NCI-H446 (cell line): ENCODE measurements around the gene ZMIZ2.
"Not testable (repeated sequence)": the region's sequence is repeated elsewhere in the genome, so short reads cannot be mapped to it uniquely, and the experiment has no call there.

Experiments used
- DNase-seq, 2 experiments: peaks; one replicate each; lab custom pipeline; 2025; lab: John Stamatoyannopoulos, UW

Gene ZMIZ2

DNA sequence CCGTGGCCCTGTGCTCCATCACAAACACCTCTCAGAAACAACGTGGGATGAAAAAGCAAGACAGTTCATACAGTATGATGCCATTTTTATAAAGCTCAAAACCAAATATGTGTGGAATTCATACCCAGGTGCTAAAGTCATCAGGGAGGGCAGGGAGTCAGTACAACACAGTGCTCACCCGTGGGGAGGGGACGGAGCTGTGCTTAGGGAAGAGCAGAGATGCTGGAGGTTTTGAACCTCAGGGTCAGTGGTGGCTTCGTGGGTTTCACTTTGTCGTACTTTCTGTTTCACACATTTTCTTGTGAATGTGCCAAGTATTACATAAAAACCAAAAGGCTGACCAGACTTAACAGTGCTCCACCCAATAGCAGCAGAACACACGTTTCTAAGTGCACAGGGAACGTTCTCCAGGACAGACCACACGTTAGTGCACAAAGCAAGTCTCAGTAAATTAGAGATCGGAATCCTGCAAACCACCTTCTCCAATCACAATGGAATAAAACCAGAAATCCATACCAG lies 21.2 kb downstream of the ZMIZ2 start:
- DNase-seq = no peak

DNA sequence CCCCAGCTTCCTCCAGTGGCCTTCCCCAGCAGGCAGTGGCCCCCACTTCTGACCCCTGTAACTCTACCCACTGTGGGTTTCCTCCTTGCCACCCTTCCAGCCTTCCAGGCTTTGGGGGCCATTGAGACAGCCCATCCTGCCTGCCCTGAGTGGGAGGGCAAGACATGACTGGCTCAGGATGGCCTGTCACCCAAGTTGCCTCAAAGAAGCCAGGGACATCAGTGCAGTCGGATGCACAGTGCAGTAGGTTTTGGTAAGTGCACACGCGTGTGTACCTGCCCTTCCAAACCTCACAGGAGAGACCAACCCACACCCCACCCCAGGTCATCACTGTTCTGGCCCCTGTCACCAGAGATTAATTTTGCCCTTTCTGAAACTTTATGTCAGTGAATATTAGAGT lies 22.7 kb downstream of the ZMIZ2 start:
- no peak for DNase-seq

DNA sequence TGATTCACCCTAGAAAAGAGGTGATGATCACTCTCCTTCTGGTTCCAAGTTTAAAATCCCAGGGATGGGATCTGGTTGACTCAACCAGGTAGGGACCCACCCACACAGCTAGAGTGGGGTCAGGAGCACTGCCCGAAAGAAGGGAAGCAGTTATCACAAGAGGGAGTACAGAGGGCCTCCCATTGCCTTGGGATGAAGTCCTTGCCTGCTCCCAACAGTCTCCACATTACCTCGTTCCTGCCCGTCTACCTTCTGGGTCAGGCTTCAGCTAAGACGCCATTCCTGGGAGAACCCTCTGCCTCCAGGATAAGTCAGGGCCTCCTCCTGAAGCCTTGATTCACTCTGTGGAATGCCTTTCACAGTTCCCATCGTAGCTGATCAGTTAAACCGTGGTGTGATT lies 23.8 kb downstream of the ZMIZ2 start:
- DNase-seq = no peak

DNA sequence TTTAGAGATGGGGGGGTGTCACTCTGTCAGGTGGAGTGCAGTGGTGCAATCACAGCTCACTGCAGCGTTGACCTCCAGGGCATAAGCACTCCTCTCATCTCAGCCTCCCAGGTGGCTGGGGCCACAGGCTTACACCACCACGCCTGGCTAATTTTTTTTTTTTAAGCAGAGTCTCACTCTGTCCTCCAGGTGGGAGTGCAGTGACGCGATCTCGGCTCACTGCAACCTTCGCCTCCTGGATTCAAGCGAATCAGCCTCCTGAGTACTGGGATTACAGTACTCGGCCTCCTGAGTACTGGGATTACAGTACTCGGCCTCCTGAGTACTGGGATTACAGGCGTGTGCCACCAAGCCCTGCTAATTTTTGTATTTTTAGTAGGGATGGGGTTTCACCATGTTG lies 24.2 kb downstream of the ZMIZ2 start:
- no peak for DNase-seq

DNA sequence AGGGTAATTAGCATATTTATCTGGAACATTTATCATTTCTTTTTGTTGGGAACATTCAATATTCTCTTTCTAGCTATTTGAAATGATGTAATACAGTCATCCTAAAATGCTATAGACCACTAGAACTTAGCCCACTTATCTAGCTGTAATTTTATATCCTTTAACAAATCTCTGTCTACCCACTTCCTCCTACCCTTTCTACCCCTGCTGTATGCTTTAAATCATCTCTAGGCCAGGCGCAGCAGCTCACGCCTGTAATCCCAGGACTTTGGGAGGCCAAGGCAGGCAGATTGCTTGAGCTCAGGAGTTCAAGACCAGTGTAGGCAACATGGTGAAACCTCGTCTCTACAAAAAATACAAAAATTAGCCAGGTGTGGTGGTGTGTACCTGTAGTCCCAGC lies 25.8 kb downstream of the ZMIZ2 start:
- DNase-seq = not testable (repeated sequence)

DNA sequence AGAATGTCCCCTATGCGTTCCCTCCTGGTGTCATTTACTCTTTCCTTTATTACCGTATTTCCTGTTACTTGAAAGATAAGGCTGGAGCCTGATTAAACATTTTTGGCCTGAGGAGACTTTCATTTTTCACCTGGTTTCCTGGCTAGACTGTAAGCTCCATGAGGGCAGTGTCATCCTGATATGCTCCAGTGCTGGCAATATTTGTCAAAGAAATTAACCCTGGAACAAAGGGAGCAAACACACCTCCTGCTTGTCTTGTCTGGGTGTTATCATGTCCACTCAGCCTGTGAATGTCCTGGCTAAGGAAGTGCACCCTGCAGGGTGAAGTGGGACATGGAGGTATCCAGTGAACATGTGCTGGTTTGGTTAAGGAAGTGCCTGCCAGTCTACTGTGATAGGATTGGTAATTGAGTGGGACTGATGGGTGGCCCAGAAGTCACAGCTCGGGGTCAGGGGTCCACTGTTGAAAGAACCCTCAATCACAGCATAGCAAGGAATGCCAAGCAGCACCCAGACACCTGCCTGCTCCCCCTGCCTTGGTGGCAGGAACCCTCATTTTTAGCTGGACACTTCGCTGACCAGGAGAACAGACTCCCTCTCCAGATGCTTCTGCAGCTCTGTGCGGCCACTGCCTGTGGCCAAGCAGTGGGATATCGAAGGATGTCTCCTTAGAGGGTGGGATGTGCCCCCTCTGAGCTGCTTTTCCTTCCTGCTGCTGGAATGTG lies 26.9 kb downstream of the ZMIZ2 start:
- no peak for DNase-seq

DNA sequence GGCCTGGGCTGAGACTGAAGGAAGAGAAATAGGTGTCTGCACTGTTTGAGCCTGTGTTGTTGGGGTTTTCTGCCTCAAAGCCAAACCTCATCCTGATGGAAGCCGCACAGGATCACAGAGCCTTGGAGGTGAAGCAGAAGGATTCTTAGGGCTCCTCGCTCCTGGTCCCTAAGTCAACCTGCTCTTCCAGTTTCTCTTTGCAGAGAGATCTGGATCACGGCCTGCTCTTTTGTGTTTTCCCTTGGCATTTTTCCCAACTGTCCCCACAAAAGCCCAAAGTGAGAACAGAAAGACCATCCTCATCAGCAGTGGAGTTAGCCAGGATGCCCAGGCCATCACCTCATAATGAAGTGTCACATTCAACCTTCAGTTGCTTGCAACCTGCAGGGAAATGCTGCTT lies 27.6 kb downstream of the ZMIZ2 start:
- DNase-seq = no peak

DNA sequence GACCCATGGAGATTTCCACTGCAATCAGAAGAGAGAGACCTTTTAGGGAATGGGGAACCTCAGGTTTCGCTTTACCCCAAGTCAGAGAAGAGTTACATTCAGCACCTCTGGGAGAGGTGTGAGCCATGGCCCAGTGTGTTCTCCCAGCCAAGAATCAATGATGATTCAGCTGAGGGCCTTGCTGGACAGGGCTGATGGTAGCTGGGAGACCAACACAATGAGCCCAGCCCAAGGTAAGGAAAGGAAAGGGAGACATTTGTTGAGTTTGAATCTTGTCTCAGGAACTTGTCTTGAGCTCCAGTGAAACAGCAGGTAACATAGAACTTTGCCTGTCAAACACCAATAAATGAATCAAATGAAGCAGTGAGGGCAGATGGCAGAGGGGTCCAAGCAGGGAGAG lies 33.8 kb downstream of the ZMIZ2 start:
- no peak for DNase-seq

DNA sequence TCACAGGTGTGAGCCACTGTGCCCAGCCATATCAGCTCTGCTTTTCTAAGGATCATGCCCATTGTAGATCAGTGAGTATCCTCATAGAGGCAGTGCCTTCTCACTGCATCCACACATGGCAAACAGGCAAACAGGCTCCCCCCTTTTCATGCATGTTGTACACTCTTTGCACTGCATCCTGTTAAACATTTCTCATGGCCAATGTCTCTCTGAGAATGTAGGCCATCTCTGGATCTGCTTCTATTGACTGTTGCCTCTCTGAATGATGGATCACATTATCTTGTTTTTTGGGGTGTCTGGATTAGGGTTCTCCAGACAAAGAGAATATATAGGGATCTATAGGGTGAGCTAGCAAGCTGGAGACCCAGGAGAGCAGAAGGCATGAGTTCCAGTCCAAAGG lies 34.8 kb downstream of the ZMIZ2 start:
- DNase-seq = no peak

DNA sequence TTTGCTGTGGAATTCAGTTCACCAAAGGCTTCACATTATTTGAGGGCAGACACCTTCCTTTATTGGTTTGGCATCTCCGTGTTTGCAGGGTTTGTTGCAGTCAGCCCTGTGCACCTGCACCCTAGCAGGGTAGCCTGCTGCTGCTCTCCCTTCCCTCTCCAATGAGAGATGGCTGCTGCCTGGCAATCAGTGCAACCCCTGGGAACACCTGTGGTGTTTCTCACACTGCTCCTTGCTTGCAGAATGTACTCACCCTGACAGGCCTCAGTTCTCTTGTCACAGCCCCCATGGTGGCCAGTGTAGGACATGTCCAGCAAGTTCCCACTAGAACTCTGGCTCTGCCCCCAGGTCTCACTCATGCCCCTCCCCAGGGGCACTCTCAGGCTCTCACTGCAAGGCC lies 35.7 kb downstream of the ZMIZ2 start:
- DNase-seq = no peak

DNA sequence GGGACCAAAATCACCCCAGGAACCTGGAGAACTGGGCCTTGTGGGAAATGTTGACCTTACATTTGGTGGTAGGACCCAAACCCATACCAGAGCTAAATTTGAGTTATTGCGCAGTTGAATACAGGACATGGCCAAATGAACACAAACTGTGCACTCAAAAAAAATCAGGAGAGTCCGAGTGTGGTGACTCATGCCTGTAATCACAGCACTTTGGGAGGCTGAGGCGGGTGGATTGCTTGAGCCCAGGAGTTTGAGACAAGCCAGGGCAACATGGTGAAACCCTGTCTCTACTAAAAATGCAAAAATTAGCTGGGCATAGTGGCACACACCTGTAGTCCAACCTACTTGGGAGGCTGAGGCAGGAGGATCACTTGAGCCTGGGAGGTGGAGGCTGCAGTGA lies 36.6 kb downstream of the ZMIZ2 start:
- DNase-seq = not testable (repeated sequence)

DNA sequence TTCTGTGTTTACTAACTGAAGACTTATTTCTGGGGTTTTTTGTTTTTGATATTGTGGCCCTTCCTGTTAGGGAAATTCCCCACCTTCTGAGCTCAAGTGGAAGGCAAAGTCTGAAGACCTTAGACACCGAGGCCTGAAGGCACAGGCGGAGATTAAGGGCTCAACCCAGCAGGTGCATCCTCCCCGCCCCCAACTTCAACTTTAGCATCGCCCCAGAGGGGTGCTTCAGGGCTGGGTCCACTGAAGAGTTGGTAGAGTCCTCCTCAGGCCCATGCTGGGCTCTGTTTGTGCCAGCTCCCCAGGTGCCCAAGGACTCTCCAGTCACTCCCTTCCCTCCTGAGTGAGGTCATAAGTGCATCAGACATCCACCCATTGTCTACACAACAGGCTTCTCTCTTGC lies 38.4 kb downstream of the ZMIZ2 start:
- DNase-seq = no peak

DNA sequence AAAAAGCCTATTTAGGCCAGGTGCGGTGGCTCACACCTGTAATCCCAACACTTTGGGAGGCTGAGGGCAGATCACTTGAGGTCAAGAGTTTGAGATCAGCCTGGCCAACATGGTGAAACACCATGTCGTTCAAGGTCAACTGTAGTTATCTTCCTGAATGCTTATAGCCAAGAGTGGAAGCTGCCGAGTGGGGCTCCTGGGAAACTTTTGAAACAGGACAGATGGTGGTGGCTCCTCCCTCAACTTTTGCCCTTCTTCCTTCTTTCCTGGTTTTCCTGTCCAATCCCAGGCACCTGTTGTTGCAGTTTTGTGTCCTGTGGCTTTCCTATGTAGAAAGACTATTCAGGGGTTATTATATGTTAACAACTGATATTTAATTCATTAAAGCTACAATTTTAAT lies 39.1 kb downstream of the ZMIZ2 start:
- DNase-seq = no peak

DNA sequence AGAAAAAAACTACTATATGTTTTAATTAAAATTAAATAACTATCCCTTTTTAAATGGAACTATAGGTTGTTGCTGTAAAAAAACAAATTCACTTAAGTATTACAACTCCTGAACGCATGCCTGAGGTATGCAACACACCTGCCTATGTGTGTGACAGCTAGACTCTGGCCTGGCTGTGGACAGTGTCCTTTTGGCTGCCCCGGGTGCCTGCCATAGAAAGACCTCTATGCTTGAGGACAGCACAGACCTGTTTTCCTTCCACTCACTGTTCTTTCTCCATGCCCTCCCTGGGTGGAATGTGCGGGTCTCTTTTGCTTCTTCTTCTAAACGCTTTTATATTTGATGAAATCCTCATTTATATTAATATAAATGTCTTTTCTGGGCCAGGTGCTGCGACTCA lies 41.3 kb downstream of the ZMIZ2 start:
- DNase-seq = no peak

DNA sequence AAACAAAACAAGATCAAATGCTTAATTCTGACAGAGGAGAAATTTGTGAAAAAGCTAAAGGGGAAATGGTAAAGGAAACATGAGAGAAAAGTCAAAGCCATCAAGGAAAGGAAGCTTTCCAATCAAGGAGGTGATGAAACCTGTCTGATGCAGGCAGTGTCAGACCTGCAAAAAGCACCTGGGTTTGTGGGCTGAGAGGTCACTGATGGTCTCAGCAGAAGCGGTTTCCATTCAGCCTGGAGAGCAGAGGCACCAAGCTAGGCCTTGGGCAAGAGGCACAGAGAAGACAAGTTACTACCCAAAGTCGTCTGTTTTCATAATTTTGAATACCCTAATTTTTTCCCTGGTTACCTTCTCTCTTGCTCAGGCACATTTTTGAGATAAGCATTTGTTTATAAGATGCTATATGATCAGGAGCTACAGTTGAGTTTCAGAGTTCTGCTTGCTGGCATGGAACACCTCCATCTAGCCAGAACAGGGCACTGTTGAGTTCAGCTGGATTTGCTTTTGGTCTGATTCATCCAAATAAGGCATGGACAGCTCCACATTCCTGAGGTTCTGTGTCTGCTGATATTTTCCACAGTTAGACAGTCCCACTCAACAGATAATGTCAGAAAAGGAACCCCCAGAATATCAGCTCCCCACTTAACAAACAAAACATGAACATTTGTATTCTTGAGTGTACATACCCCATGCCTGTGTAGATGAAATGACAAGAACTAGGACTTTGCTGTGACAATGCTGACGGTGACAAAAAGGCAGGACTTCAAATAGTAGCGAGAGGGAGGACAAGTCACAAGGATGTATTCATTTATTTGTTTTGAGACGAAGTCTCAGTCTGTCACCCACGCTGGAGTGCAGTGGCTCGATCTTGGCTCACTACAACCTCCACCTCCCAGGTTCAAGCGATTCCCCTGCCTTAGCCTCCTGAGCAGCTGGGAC lies 42.9 kb downstream of the ZMIZ2 start:
- no peak for DNase-seq

DNA sequence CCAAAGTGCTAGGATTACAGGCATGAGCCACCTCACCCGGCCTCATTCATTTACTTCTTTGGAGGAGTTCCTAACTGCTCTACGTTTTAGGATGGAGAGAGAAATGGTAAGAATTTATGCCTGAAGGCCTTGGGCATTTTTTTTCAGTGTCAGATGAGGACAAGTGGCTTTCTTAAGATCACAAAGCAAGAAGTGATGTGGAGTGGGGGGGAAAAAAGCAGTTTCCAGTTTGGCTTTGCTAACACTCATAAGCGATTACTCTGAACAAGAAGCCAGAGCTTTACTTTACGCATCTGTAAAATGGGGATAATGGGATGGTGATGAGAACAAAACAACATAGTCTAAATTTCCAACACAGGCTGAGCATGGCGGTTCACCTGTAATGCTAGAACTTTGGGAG lies 45.3 kb downstream of the ZMIZ2 start:
- DNase-seq = no peak

DNA sequence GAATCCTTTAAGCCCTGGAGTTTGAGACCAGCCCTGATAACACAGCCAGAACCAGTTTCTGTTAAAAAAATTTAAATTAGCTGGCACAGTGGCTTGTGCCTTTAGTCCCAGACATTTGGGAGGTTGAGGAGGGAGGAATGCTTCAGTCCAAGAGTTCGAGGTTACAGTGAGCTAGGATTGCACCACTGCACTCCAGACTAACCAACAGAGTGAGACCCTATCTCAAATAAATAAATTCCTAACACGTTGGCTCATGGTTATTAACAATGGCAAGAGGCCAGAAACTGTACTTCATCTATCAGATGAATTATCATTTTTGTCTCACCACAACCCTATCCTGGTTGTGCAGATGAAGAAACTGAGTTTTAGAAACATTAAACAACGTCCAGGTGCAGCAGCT lies 45.7 kb downstream of the ZMIZ2 start:
- no peak for DNase-seq

DNA sequence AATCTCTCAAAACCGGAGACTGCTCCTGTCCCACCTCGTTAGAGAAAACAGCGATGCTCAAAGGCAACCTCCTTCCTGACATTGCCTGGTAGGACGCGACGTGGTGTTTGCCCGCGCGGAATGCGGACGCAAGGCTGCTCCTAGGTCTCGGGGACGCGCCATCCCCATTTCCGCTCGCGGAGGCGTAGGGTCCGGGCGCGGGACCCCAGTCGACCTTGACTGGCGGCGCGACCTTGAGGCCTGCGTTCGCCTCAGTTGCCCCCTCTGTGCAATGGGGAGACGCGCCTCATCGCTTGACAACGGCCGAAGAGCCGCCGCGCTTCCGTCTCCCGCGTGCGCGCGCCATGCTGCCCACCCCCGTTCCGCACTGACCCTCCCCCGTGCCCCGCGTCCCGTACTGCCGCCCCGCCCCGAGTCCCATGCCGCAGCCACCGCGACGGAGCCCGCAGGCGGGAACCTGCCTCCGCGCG lies 47.4 kb downstream of the ZMIZ2 start:
- peak; percentile 70 to 89 for DNase-seq

DNA sequence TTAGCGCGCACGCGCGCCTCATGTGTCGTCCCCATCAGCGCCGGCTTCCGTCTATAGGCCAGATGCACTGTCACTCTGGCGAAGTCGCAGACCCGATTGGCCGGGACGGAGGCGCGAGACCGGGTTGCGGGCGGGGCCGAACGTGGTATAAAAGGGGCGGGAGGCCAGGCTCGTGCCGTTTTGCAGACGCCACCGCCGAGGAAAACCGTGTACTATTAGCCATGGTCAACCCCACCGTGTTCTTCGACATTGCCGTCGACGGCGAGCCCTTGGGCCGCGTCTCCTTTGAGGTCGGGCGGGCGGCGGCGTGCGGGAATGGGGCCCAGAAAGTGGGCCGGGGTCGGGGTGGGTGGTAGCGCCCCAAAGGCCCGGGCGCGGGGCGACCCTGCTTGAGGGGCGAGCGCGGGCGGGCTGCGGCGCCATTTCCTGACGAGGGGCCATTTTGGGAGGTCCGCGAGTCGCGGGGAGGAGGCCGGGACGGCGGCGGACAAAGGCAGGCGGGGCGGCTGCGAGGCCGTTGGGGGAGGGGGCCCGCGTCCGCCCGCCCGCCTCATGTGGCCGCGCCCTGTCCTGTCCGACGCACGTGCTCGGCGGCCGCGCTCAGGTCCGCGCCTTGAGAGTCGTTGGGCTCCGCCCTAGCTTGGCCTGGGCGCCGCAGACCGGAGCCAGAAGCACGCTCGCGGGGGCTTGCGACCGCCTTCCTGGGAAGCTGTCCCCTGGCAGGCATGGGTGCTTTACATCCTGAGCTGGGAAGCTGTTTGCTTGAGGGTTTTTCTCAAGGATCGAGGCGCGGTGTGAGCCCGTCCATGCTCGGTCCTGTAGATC lies 48.1 kb downstream of the ZMIZ2 start, which contains the start of gene PPIA:
PPIA (plus strand) TSS at position 178 of the 825 bp plus-strand sequence; CDS start at position 222, 44 bp downstream.
- peak; percentile 97 to 100 for DNase-seq

DNA sequence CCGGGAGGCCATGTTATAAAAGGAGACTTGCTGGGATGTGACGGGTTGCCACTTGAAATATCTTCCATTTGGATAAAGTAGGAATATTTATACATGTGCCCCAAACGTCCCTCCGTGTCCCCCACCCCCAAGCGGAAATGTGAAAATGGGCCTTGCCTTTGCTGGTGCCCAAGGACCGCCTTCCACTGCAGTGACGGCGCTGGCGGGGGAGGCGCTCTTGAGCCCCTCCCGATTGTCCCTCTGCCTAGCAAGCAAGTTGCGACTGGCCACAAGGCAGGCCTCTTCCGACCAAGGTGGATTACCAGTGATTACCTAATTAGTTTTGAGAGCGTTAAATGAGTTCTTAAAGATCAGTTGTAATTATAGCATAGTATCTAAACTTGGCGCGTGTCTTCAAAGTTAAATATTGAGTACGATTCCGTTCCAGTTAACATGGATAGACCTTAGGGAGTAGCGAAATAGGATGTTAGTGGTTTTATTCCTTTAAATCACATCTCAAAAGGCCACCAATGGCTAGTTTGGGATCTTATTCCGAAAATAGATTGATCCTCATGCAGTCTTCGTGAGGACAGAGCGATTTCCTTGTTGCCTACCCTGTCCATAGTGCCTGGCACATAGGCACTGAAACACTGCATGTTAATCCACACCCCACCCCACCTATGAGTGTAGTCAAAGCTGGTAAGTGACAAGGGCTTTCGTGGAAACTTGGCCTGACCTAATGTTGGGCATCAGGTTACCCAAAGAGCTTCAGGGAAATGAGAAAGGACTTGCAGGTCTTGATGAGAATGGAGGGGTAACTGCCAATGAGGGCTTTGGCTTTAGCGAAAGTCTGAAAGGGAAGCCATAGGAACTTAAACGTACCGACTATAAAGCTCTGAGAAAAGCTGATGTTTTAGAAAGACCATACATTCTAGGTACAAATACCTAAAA lies 48.9 kb downstream of the ZMIZ2 start:
- DNase-seq = peak; percentile 75 to 88
